Gastrocnemius medialis (tissue), 4 donors: ENCODE measurements around the gene SUMF2. TPM values are rescaled to one million over a fixed set of nuclear protein-coding genes. Genes with fewer than 3 reads are reported as not detected.

Source experiments
- ATAC-seq, 2 donors: fragments of 150-250 bp; one replicate each; pipeline ENCODE4 v1.9.1; 2016
- DNase-seq, 2 donors: peaks; one replicate each; pipeline ENCODE4 v3.0.0-alpha.2; 2019
- H3K27ac ChIP-seq, 4 donors: fragments of 200-600 bp; sonication (generic); 1 replicate in 1 of 4; 2 replicates in 3 of 4; pipeline ENCODE4 v1.5.1; 2016 to 2018; ENCODE audit warnings: mild to moderate bottlenecking in 2 of 4, moderate library complexity in 1 of 4
- H3K27me3 ChIP-seq, 3 donors: fragments of 200-600 bp; sonication (generic) in 2 of 3; 1 replicate in 1 of 3; 2 replicates in 2 of 3; pipeline versions ENCODE4 v1.5.1 to v1.6.0; 2016 to 2019; ENCODE audit warnings: mild to moderate bottlenecking in 1 of 3, moderate library complexity in 1 of 3
- H3K36me3 ChIP-seq, 2 donors: fragments of 200-600 bp; sonication (generic) in 1 of 2; one replicate each; pipeline ENCODE4 v1.5.1; 2017 to 2018
- H3K4me1 ChIP-seq, 2 donors: fragments of 200-600 bp; sonication (generic) in 1 of 2; one replicate each; pipeline ENCODE4 v1.5.1; 2016 to 2017; ENCODE audit warnings: mild to moderate bottlenecking in 2 of 2
- H3K4me3 ChIP-seq, 4 donors: fragments of 200-600 bp; sonication (generic) in 3 of 4; 1 replicate in 1 of 4; 2 replicates in 3 of 4; pipeline ENCODE4 v1.5.1; 2016 to 2019; ENCODE audit warnings: mild to moderate bottlenecking in 2 of 4
- H3K9me3 ChIP-seq, 3 donors: fragments of 200-600 bp; sonication (generic) in 2 of 3; 1 replicate in 1 of 3; 2 replicates in 2 of 3; pipeline ENCODE4 v1.5.1; 2016 to 2019
- POLR2A ChIP-seq, 2 donors: fragments of 450-650 bp; IDR thresholded peaks; one replicate each; pipeline ENCODE4 v1.6.1; 2017; ENCODE audit warnings: antibody characterized with exemption in 2 of 2, mild to moderate bottlenecking in 2 of 2, moderate library complexity in 2 of 2
- in situ Hi-C, 4 donors: fragments of 200-750 bp; cut with MboI; loops; one replicate each; pipeline versions ENCODE4 v1.15.0 to v1.8.0; 2017; ENCODE audit warnings: low sequenced_read_pairs in 4 of 4
- intact Hi-C: fragments of 100-400 bp; cut with DNase I; formaldehyde crosslinking; loops from one replicate; pipeline ENCODE4 v1.15.1; 2023; ENCODE audit warnings: low total_unique reads
- total RNA-seq, 4 donors: library from RNA; depleted of rRNA; stranded (reverse); fragments of >200 nt; gene quantifications; one replicate each; pipeline versions ENCODE4 v1.1.0 to v1.2.3, GENCODE V29; 2016
- TF ChIP-seq, protein P1 (sequence below), 5 experiments: fragments of 450-650 bp in 3 of 5; fragments of 200-600 bp in 2 of 5; sonication (generic) in 2 of 5; IDR thresholded peaks in 4 of 5; conservative IDR thresholded peaks in 1 of 5; 1 replicate in 4 of 5; 2 replicates in 1 of 5; pipeline ENCODE4 v1.5.1; 2016 to 2019; ENCODE audit warnings: antibody characterized with exemption in 5 of 5, mild to moderate bottlenecking in 3 of 5, moderate library complexity in 3 of 5

Gene SUMF2
- total RNA-seq, 4 donors from 2014 or later = 29.8 to 32.0 (median 31.1) TPM

DNA sequence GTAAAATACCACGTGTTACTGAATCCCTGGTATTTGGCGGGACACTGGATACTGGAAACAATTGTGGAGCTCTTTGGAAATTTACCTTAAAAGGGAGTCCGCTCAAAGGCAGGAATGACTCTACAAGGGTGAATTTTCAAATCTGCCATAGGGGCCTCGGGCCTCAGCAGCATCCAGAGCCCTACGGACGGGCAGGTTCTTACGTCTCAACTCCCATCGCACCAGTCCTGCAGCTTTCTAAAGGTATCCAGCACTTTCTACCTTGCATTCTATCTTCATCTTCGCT is 13.1 kb upstream of the SUMF2 start:
- Histone ChIP-seq H3K27ac (peak overlapping the region; percentile 86 to 95 (median 90)), H3K4me3 (peak overlapping the region; percentile 76 to 86 (median 78)), H3K4me1 (peaks cover 18 to 22% of the 10 kb centered on the region in 2 donors), H3K27me3 (no peaks in the 10 kb centered on the region), H3K36me3 (peaks cover 0 to 32% of the 10 kb centered on the region in 2 donors), H3K9me3 (no peaks in the 10 kb centered on the region)
- DNase-seq (no peak), ATAC-seq (no peak)
- TF ChIP-seq POLR2A (IDR thresholded peaks at IDR 0.05) = no peak
- TF ChIP-seq, protein P1, sequence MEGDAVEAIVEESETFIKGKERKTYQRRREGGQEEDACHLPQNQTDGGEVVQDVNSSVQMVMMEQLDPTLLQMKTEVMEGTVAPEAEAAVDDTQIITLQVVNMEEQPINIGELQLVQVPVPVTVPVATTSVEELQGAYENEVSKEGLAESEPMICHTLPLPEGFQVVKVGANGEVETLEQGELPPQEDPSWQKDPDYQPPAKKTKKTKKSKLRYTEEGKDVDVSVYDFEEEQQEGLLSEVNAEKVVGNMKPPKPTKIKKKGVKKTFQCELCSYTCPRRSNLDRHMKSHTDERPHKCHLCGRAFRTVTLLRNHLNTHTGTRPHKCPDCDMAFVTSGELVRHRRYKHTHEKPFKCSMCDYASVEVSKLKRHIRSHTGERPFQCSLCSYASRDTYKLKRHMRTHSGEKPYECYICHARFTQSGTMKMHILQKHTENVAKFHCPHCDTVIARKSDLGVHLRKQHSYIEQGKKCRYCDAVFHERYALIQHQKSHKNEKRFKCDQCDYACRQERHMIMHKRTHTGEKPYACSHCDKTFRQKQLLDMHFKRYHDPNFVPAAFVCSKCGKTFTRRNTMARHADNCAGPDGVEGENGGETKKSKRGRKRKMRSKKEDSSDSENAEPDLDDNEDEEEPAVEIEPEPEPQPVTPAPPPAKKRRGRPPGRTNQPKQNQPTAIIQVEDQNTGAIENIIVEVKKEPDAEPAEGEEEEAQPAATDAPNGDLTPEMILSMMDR (IDR thresholded peaks at IDR 0.05 in 4 of 5, conservative IDR thresholded peaks at IDR 0.05 in 1 of 5) = no peak
- intact Hi-C loops (loop anchor here (1.0 to 5.0 kb wide), 5 partner anchors 13 to 164 kb away; partner anchors contain the start of genes CHCHD2, NIPSNAP2, SUMF2 and ZNF713), in situ Hi-C loops (loop anchor here in 1 of 4 donors (25.0 kb wide), 3 partner anchors 89 to 1289 kb away; partner anchors contain the start of genes LANCL2, MRPS17, NIPSNAP2 and SEC61G)

DNA sequence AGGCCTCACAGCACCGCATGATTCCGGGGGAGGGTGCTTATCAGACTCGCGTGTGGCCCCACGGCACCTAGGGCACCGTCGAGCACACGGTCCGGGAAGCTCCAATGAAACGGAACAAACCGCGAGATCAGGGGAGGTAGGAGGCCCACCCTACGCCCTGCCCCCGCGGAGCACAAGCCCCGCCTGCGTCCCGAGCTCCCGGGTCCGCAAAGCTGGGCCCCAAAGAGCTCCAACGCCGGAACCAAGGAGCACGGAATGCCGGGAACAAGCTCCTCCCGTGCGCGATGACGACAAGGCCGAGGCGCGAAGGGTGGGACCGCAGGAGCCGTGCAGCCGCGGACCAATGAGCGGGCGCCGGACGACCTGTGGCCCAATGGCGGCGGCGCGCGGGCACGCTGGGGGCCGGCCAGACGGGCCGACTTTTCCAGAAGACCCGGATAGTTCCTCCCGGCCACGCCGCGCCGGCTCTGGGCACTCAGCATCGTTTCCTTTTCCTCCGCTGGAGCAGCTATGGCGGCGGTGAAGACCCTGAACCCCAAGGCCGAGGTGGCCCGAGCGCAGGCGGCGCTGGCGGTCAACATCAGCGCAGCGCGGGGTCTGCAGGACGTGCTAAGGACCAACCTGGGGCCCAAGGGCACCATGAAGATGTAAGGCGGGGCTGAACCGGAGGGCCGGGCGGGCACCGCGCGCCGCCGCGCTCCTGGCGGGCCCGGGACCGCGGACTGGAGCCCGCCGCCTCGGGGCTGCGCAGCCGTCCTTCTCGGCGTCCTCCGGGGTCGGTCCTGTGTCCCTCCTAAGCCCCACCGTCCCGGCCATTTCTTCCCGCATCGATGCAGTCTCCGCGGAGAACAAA is 12.5 kb upstream of the SUMF2 start, which contains the start of the genes CCT6A and PSPH:
Gene CCT6A (plus strand): TSS at position 427 of the 853 bp plus-strand sequence. CDS start 84 bp downstream, at position 511.
Gene PSPH (minus strand): TSS at position 106 of the 853 bp plus-strand sequence. CDS start 30,232 bp downstream, outside the sequence.
- peak; percentile 96 to 97 for DNase-seq
- peaks cover 0 to 37% of the 10 kb centered on the region in 2 donors for H3K36me3 ChIP-seq
- TF ChIP-seq POLR2A (IDR thresholded peaks at IDR 0.05) = peak; percentile 88
- TF ChIP-seq, protein P1 (IDR thresholded peaks at IDR 0.05 in 4 of 5, conservative IDR thresholded peaks at IDR 0.05 in 1 of 5) = no peak
- peak within 1 kb of the TSS; percentile 86 to 95 (median 90) for H3K27ac ChIP-seq
- H3K27me3 ChIP-seq = no peaks in the 10 kb centered on the region
- intact Hi-C loops = loop anchor here (1.0 to 5.0 kb wide), 5 partner anchors 13 to 164 kb away; partner anchors contain the start of genes CHCHD2, NIPSNAP2, SUMF2 and ZNF713
- H3K9me3 ChIP-seq = no peaks in the 10 kb centered on the region
- H3K4me3 ChIP-seq = peak within 1 kb of the TSS; percentile 76 to 86 (median 78)
- ATAC-seq = peak; percentile 96 to 97
- in situ Hi-C loops = loop anchor here in 1 of 4 donors (25.0 kb wide), 3 partner anchors 89 to 1289 kb away; partner anchors contain the start of genes LANCL2, MRPS17, NIPSNAP2 and SEC61G
- peaks cover 18 to 22% of the 10 kb centered on the region in 2 donors for H3K4me1 ChIP-seq

DNA sequence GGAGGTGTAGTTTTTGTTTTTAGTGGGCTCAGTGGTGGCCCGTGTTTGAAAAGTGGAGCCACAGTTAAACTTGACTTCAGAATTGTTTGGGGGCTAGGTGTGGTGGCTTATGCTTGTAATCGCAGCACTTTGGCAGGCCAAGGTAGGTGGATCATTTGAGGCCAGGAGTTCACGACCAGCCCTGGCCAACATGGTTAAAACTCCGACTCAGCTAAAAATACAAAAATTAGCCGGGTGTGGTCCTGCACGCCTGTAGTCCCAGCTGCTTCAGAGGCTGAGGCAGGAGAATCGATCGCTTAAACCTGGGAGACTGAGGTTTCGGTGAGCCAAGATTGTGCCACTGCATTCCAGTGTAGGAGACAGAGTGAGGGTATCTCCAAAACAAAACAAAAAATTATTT is 10.7 kb upstream of the SUMF2 start:
- in situ Hi-C loops = loop anchor here in 1 of 4 donors (25.0 kb wide), 3 partner anchors 91 to 1291 kb away; partner anchors contain the start of genes LANCL2, MRPS17, NIPSNAP2 and SEC61G
- peaks cover 18 to 22% of the 10 kb centered on the region in 2 donors for H3K4me1 ChIP-seq
- no peak for TF ChIP-seq POLR2A (IDR thresholded peaks at IDR 0.05)
- TF ChIP-seq, protein P1 (IDR thresholded peaks at IDR 0.05 in 4 of 5, conservative IDR thresholded peaks at IDR 0.05 in 1 of 5) = no peak
- peak overlapping the region in 2 of 4 donors; percentile 86 to 92 for H3K27ac ChIP-seq
- intact Hi-C loops = loop anchor here (5.0 kb wide), 2 partner anchors 91 to 166 kb away; partner anchors contain the start of genes NIPSNAP2 and ZNF713
- H3K4me3 ChIP-seq = no peak overlapping the region
- DNase-seq (no peak), ATAC-seq (no peak)
- H3K36me3 ChIP-seq = peaks cover 0 to 55% of the 10 kb centered on the region in 2 donors
- no peaks in the 10 kb centered on the region for H3K9me3 ChIP-seq
- H3K27me3 ChIP-seq = no peaks in the 10 kb centered on the region

DNA sequence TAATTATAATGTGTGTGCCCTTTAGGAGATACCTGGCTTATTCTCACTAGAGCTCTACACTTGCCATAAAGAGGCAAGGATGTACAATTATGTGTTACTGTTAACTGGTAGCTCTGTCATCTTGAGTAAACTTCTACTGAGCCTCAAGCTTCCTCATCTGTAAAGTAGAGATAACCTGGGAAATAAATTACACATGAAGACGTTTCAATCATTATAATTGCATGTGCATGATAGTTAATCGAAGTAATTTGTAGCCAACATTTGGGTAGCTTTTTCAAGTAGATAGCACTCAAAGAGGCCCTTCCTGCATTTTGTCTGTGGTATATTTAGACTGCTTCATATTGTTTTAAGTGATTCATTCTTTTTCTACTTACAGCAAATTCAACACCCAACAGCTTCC is 10.1 kb upstream of the SUMF2 start:
- DNase-seq (no peak), ATAC-seq (no peak)
- Histone ChIP-seq H3K36me3 (peaks cover 0 to 62% of the 10 kb centered on the region in 2 donors), H3K4me1 (peaks cover 18 to 22% of the 10 kb centered on the region in 2 donors), H3K4me3 (no peak overlapping the region), H3K27ac (no peak overlapping the region), H3K27me3 (no peaks in the 10 kb centered on the region), H3K9me3 (no peaks in the 10 kb centered on the region)
- in situ Hi-C loops = loop anchor here in 1 of 4 donors (25.0 kb wide), 3 partner anchors 92 to 1292 kb away; partner anchors contain the start of genes LANCL2, MRPS17, NIPSNAP2 and SEC61G
- TF ChIP-seq, protein P1 (IDR thresholded peaks at IDR 0.05 in 4 of 5, conservative IDR thresholded peaks at IDR 0.05 in 1 of 5) = no peak
- no peak for TF ChIP-seq POLR2A (IDR thresholded peaks at IDR 0.05)
- intact Hi-C loops = loop anchor here (5.0 kb wide), 2 partner anchors 92 to 167 kb away; partner anchors contain the start of genes NIPSNAP2 and ZNF713
